ENCODE data around the gene ANKS3.

ANKS3 gene

DNA sequence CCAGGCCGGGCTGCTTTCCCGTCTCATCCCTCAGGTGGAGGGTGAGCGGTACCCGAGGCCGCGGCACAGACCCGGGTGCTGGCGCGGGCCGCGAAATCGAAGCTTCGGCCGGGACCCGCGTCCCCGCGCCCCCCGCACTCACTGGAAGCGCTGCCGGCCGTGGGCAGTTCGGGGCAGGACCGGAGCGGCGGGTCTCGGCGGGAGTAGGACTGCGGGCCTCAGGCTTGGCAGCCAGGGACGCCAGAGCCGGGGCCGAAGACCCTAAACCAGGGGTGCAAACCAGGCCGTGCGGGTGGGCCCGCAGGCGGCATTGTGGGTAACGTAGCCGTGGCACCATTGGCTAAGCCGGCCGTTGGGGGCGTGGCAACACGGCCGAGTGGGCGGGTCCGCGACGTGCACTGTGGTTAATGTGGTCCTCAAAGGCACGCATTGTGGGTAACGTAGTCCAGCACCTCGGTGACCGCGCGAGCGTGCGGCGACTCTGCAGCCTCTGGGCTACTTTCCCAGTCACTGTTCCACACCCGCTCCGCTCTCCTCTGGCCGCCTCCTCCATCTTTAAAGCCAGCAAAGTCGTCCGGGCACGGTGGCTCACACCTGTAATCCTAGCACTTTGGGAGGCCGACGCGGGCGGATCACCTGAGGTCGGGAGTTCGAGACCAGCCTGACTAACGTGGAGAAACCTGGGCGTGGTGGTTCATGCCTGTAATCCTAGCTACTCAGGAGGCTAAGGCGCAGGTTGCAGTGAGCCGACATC is 33.0 kb upstream of the ANKS3 start, which contains the start of gene ZNF500:
TSS of gene ZNF500 (minus strand) at position 288 of the 754 bp plus-strand sequence. CDS start 1,184 bp downstream, outside the sequence.
- peaks cover 18% of the 10 kb centered on the region for H3K4me1 ChIP-seq (ENCODE audit: low read depth, poor library complexity, severe bottlenecking)
- H3K79me2 ChIP-seq (ENCODE audit: insufficient read depth, low read depth) = 0 out of 2 replicates have a peak, but pooled peaks cover 3% of the 10 kb centered on the region
- no peaks in the 10 kb centered on the region for H3K36me3 ChIP-seq (ENCODE audit: insufficient read depth)
- TF ChIP-seq, protein P1, sequence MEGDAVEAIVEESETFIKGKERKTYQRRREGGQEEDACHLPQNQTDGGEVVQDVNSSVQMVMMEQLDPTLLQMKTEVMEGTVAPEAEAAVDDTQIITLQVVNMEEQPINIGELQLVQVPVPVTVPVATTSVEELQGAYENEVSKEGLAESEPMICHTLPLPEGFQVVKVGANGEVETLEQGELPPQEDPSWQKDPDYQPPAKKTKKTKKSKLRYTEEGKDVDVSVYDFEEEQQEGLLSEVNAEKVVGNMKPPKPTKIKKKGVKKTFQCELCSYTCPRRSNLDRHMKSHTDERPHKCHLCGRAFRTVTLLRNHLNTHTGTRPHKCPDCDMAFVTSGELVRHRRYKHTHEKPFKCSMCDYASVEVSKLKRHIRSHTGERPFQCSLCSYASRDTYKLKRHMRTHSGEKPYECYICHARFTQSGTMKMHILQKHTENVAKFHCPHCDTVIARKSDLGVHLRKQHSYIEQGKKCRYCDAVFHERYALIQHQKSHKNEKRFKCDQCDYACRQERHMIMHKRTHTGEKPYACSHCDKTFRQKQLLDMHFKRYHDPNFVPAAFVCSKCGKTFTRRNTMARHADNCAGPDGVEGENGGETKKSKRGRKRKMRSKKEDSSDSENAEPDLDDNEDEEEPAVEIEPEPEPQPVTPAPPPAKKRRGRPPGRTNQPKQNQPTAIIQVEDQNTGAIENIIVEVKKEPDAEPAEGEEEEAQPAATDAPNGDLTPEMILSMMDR (conservative IDR thresholded peaks at IDR 0.05; ENCODE audit: low read depth, low read length) = no peak
- H3K4me3 ChIP-seq (IDR thresholded peaks at IDR 0.05; ENCODE audit: insufficient read depth, low read depth, low read length) = no peak within 1 kb of the TSS
- peak within 1 kb of the TSS; percentile 80 for H3K9ac ChIP-seq
- H2AFZ ChIP-seq (ENCODE audit: low read depth) = peak within 1 kb of the TSS; percentile 97
- no peaks in the 10 kb centered on the region for H4K20me1 ChIP-seq (ENCODE audit: insufficient read depth)
- H3K27me3 ChIP-seq (ENCODE audit: insufficient read depth, low read depth) = no peaks in the 10 kb centered on the region
- H3K27ac ChIP-seq = peak within 1 kb of the TSS; percentile 46
- peak within 1 kb of the TSS; percentile 85 for H3K4me2 ChIP-seq

DNA sequence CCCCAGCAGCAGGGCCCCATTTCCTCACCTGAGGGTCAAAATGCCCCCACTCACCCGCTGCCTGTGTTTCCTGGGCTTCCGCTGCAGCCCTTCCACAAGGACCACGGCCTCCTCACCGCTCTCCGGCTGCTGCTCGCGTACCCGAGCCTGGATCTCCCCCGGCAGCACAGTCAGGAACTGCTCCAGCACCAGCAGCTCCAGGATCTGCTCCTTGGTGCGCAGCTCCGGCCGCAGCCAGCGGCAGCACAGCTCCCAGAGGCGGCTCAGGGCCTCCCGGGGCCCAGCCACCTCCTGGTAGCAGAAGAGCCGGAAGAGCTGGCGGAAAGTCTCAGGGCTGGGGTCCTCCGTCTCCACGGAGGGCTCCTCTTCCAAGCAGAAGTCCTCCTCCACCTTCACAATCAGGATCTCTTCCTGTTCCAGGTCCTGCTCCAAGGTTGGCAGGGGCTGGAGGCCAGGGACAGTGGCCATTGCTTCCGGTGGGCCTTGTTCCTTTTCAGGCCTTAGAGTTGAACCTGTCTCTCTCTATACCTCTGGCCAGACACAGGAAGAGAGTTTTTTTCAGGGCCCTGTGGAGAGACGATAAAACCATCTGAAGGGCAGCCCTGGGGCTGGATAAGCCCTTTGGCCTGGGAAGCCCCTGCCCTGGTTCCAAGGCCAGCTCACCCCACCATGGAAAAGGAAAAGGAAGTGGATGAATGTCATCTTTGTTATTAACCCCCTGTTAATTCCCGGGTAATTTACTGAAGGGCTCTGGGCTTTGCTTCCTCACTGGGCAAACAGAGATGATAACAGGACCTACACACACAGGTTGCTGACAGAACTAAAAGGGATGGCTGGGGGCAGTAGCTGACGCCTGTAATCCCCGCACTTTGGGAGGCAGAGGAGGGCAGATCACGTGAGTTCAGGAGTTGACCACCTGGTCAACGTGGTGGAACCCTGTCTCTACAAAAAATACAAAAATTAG is 31.7 kb upstream of the ANKS3 start:
- Histone ChIP-seq H3K9ac (peak overlapping the region; percentile 80; the same call in 1 of the 2 replicates), H3K4me3 (IDR thresholded peaks at IDR 0.05; ENCODE audit: insufficient read depth, low read depth, low read length) (no peak overlapping the region), H3K4me2 (peak overlapping the region; percentile 49), H3K4me1 (ENCODE audit: low read depth, poor library complexity, severe bottlenecking) (peaks cover 18% of the 10 kb centered on the region), H3K27ac (no peak overlapping the region; the same call in 1 of the 2 replicates), H2AFZ (ENCODE audit: low read depth) (peak overlapping the region; percentile 97), H3K36me3 (ENCODE audit: insufficient read depth) (no peaks in the 10 kb centered on the region), H3K27me3 (ENCODE audit: insufficient read depth, low read depth) (no peaks in the 10 kb centered on the region), H4K20me1 (ENCODE audit: insufficient read depth) (no peaks in the 10 kb centered on the region), H3K79me2 (ENCODE audit: insufficient read depth, low read depth) (0 out of 2 replicates have a peak, but pooled peaks cover 3% of the 10 kb centered on the region)
- TF ChIP-seq, protein P1 (conservative IDR thresholded peaks at IDR 0.05; ENCODE audit: low read depth, low read length) = no peak

DNA sequence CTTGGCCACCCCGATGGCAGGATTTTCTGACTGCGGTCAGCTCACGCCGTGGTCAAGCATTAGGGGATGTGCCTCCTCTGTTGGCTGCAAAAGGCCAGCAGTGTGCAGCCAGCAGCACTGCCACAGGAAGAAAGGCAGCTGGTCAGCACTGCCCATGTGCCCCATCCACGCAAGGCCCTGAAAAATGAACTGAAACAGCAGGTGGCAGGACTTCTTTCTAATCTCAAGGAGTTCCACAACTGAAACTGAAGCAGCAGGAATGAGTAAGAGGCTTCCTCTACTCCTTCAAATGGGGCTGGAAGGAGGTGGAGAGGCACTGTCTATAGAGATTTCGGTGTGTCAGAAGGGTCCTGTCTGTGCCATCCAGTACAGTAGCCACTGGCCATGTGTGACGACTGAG is 29.7 kb upstream of the ANKS3 start:
- Histone ChIP-seq H3K4me3 (IDR thresholded peaks at IDR 0.05; ENCODE audit: insufficient read depth, low read depth, low read length) (no peak overlapping the region), H2AFZ (ENCODE audit: low read depth) (no peak overlapping the region), H3K36me3 (ENCODE audit: insufficient read depth) (no peaks in the 10 kb centered on the region), H4K20me1 (ENCODE audit: insufficient read depth) (no peaks in the 10 kb centered on the region), H3K9ac (no peak overlapping the region), H3K4me1 (ENCODE audit: low read depth, poor library complexity, severe bottlenecking) (peaks cover 18% of the 10 kb centered on the region), H3K27me3 (ENCODE audit: insufficient read depth, low read depth) (no peaks in the 10 kb centered on the region), H3K27ac (no peak overlapping the region), H3K79me2 (ENCODE audit: insufficient read depth, low read depth) (0 out of 2 replicates have a peak, but pooled peaks cover 3% of the 10 kb centered on the region), H3K4me2 (no peak overlapping the region; the same call in 1 of the 2 replicates)
- TF ChIP-seq, protein P1 (conservative IDR thresholded peaks at IDR 0.05; ENCODE audit: low read depth, low read length) = no peak

DNA sequence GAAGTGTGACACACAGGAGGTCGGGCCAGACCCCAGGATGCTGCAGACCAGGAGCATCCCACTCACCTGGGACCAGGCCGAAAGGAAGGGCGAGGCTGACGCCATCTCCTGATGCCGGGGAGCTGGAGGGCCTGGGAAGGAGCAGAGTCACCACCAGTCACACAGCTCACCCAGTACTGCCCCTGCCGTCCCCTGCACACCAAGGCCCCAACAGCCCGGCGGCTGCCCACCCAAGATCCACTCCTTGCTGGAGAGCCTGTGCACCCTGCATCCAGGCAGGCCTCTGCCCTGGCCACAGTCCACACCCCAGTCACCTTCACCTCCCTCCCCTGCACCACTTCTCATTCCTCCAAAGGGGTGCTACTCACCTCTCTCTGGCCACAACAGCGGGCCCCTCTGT is 28.1 kb upstream of the ANKS3 start:
- Histone ChIP-seq H2AFZ (ENCODE audit: low read depth) (no peak overlapping the region), H3K4me1 (ENCODE audit: low read depth, poor library complexity, severe bottlenecking) (peaks cover 6% of the 10 kb centered on the region), H3K36me3 (ENCODE audit: insufficient read depth) (peaks cover 6% of the 10 kb centered on the region; the same call in 1 of the 2 replicates), H3K27me3 (ENCODE audit: insufficient read depth, low read depth) (no peaks in the 10 kb centered on the region), H3K4me3 (IDR thresholded peaks at IDR 0.05; ENCODE audit: insufficient read depth, low read depth, low read length) (no peak overlapping the region), H3K9ac (no peak overlapping the region), H3K79me2 (ENCODE audit: insufficient read depth, low read depth) (0 out of 2 replicates have a peak, but pooled peaks cover 3% of the 10 kb centered on the region), H3K4me2 (no peak overlapping the region), H3K27ac (no peak overlapping the region), H4K20me1 (ENCODE audit: insufficient read depth) (no peaks in the 10 kb centered on the region)
- TF ChIP-seq, protein P1 (conservative IDR thresholded peaks at IDR 0.05; ENCODE audit: low read depth, low read length) = no peak
